ENCODE data around the gene ANKRD16. TPM values are rescaled to one million over a fixed set of nuclear protein-coding genes. Genes with fewer than 3 reads are reported as not detected.

ANKRD16 gene
- total RNA-seq, 2 experiments from 2014 or later: 7.5 to 8.3 TPM

GRCh38 chr10:5902511-5903274 is 13.0 kb upstream of the ANKRD16 start:
- ChIA-PET POLR2A (no interaction called here), CTCF (interaction anchor here (0.5 to 0.7 kb wide), 2 partner anchors 9 to 22 kb away, joined by 3 to 5 read pairs; no protein-coding TSS in a partner anchor)
- intact Hi-C loops (cut with DNase I, micrococcal nuclease): no loop called here
- Mint-ChIP-seq H3K4me3 (no peak overlapping the region), H3K36me3 (ENCODE audit: low read depth) (peaks cover 35% of the 10 kb centered on the region), H3K9me3 (ENCODE audit: low read depth) (peaks cover under 1% of the 10 kb centered on the region), H3K27ac (no peak overlapping the region), H3K4me1 (peaks cover 18% of the 10 kb centered on the region), H3K27me3 (no peaks in the 10 kb centered on the region)
- no peak for DNase-seq
- ATAC-seq: no peak

GRCh38 chr10:5900247-5900646 is 10.6 kb upstream of the ANKRD16 start:
- ATAC-seq (no peak), DNase-seq (no peak)
- ChIA-PET CTCF (interaction anchor here (0.8 kb wide), 1 partner anchor 10 kb away, joined by 3 read pairs; the partner anchor contains the start of genes ANKRD16 and FBH1), POLR2A (no interaction called here)
- intact Hi-C loops (cut with DNase I, micrococcal nuclease): no loop called here
- peaks cover 4% of the 10 kb centered on the region for H3K9me3 Mint-ChIP-seq (ENCODE audit: low read depth)
- peaks cover 23% of the 10 kb centered on the region for H3K4me1 Mint-ChIP-seq
- peaks cover 32% of the 10 kb centered on the region for H3K36me3 Mint-ChIP-seq (ENCODE audit: low read depth)
- H3K27ac Mint-ChIP-seq: no peak overlapping the region
- no peak overlapping the region for H3K4me3 Mint-ChIP-seq
- no peaks in the 10 kb centered on the region for H3K27me3 Mint-ChIP-seq

DNA sequence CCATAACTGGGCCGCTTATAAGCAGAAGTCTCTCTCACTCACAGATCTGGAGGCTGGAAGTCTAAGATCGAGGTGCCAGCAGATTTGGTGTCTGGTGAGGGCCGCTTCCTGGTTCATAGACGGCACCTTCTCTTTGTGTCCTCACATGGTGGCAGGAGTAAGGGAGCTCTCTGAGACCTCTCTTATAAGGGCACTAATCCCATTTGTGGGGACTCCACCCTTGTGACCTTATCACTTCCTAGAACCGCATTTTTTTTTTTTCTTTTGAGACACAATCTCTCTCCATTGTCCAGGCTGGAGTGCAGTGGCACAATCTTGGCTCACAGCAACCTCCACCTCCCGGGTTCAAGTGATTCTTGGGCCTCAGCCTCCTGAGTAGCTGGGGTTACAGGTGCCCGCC is 8.5 kb upstream of the ANKRD16 start:
- H3K4me3 Mint-ChIP-seq: no peak overlapping the region
- no peaks in the 10 kb centered on the region for H3K27me3 Mint-ChIP-seq
- ChIA-PET CTCF (interaction anchor here (0.6 kb wide), 1 partner anchor 463 kb away, joined by 4 read pairs; no protein-coding TSS in a partner anchor), POLR2A (no interaction called here)
- intact Hi-C loops (cut with DNase I, micrococcal nuclease): no loop called here
- H3K9me3 Mint-ChIP-seq (ENCODE audit: low read depth): peaks cover 4% of the 10 kb centered on the region
- ATAC-seq (no peak), DNase-seq (no peak)
- no peak overlapping the region for H3K27ac Mint-ChIP-seq
- H3K4me1 Mint-ChIP-seq: peaks cover 32% of the 10 kb centered on the region
- peaks cover 40% of the 10 kb centered on the region for H3K36me3 Mint-ChIP-seq (ENCODE audit: low read depth)

GRCh38 chr10:5897504-5897903 is 7.8 kb upstream of the ANKRD16 start:
- Mint-ChIP-seq H3K27me3 (no peaks in the 10 kb centered on the region), H3K4me1 (peaks cover 36% of the 10 kb centered on the region), H3K36me3 (ENCODE audit: low read depth) (peaks cover 40% of the 10 kb centered on the region), H3K4me3 (no peak overlapping the region), H3K27ac (no peak overlapping the region), H3K9me3 (ENCODE audit: low read depth) (peaks cover 4% of the 10 kb centered on the region)
- POLR2A ChIA-PET: no interaction called here
- CTCF ChIA-PET: interaction anchor here (1.7 kb wide), 1 partner anchor 10 kb away, joined by 5 read pairs; no protein-coding TSS in a partner anchor
- DNase-seq (no peak), ATAC-seq (no peak)
- intact Hi-C loops (cut with DNase I, micrococcal nuclease): no loop called here

DNA sequence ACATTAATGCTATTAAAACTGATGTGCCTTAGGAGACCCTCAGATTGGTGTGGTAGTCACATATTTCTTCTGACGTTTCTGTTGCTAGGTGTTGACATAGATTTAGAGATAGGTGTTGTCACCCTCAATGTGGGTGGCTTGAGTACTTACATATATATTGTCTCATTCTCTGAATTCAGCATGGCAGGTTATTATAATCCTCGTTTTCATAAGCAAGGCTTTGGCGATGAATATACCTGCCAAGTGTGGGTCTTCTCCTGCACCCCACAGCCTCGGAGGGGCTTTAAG is 7.3 kb upstream of the ANKRD16 start:
- ChIA-PET CTCF (interaction anchor here (1.7 kb wide), 1 partner anchor 9 kb away, joined by 5 read pairs; no protein-coding TSS in a partner anchor), POLR2A (no interaction called here)
- Mint-ChIP-seq H3K4me3 (no peak overlapping the region), H3K27ac (no peak overlapping the region), H3K4me1 (peaks cover 41% of the 10 kb centered on the region), H3K27me3 (no peaks in the 10 kb centered on the region), H3K36me3 (ENCODE audit: low read depth) (peaks cover 40% of the 10 kb centered on the region), H3K9me3 (ENCODE audit: low read depth) (peaks cover 4% of the 10 kb centered on the region)
- no peak for DNase-seq
- intact Hi-C loops (cut with DNase I, micrococcal nuclease): no loop called here
- no peak for ATAC-seq

DNA sequence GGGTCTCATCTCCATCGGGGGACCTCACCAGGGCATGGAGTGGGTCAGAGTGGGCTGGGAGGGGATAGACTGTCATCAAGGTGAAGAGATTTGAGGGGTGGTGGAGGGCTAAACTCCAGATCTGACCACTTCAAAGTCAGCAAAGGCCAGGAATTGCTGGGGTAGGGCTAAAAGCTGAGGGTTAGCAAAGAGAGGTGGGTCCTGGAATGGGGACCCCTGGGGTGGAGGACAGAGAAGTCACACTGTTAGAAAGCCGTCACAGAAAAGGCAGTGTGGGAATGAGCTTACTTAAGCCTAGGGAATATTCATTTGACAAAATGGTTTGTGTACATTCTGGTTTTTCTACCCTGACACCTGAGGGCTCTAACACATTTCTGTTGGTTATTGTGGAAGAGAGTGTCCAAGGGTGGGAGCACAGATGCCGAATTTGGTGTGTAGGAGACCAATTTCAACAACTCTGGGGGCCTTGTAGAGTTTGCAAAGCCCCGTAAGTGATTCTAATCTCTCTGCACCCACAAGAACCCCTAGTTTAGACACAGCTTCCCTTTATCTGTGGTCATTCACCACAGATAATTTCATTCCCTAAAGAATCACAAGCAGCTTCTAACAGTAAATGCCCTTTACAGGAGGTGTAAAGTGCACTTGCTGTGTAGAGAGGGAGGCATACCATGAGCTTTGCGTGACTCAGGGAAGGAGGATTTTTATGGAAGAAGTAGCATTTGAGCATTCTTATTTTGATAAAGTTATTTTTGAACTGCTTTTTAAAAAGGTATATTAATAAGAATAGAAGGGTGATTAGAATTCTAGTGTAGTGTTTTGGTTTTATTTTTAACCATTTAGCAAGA is 6.7 kb upstream of the ANKRD16 start:
- no peak overlapping the region for H3K4me3 Mint-ChIP-seq
- ChIA-PET CTCF (interaction anchor here (1.7 kb wide), 1 partner anchor 9 kb away, joined by 5 read pairs; no protein-coding TSS in a partner anchor), POLR2A (no interaction called here)
- H3K27me3 Mint-ChIP-seq: no peaks in the 10 kb centered on the region
- peak overlapping the region; percentile 37 for H3K27ac Mint-ChIP-seq
- H3K4me1 Mint-ChIP-seq: peaks cover 47% of the 10 kb centered on the region
- H3K9me3 Mint-ChIP-seq (ENCODE audit: low read depth): peaks cover 4% of the 10 kb centered on the region
- ATAC-seq (no peak), DNase-seq (no peak)
- intact Hi-C loops (cut with DNase I, micrococcal nuclease): no loop called here
- peaks cover 40% of the 10 kb centered on the region for H3K36me3 Mint-ChIP-seq (ENCODE audit: low read depth)

GRCh38 chr10:5895804-5896203 is 6.1 kb upstream of the ANKRD16 start:
- CTCF ChIA-PET: no interaction called here
- Mint-ChIP-seq H3K4me3 (no peak overlapping the region), H3K27me3 (no peaks in the 10 kb centered on the region), H3K9me3 (ENCODE audit: low read depth) (peaks cover 4% of the 10 kb centered on the region), H3K27ac (peak overlapping the region; percentile 37), H3K4me1 (peaks cover 53% of the 10 kb centered on the region), H3K36me3 (ENCODE audit: low read depth) (peaks cover 44% of the 10 kb centered on the region)
- POLR2A ChIA-PET: no interaction called here
- DNase-seq (no peak), ATAC-seq (peak; percentile 42)
- intact Hi-C loops (cut with DNase I, micrococcal nuclease): no loop called here

DNA sequence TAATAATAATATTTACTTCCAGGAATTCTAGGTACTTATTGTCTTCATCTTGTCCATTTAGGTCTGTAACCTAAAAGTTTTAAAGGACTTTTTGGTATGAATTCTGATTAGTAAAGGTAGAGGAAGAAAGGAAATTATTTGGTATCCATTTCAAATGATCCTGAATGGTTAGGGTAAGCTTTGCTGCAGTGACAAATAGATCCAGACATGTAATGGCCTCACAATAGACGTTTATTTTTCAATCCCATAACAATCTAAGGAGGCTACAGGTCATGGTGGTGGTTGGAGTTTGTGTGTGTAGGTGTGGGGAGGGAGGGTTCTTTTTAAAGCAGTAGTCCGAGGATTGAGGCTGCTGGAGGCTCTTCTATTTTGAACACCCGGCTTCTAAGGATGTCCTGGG is 5.7 kb upstream of the ANKRD16 start:
- Mint-ChIP-seq H3K9me3 (ENCODE audit: low read depth) (peaks cover 4% of the 10 kb centered on the region), H3K36me3 (ENCODE audit: low read depth) (peaks cover 44% of the 10 kb centered on the region), H3K27ac (peak overlapping the region; percentile 37), H3K4me3 (no peak overlapping the region), H3K4me1 (peaks cover 56% of the 10 kb centered on the region), H3K27me3 (no peaks in the 10 kb centered on the region)
- intact Hi-C loops (cut with DNase I, micrococcal nuclease): no loop called here
- no peak for DNase-seq
- POLR2A ChIA-PET: no interaction called here
- ATAC-seq: no peak
- CTCF ChIA-PET: no interaction called here

DNA sequence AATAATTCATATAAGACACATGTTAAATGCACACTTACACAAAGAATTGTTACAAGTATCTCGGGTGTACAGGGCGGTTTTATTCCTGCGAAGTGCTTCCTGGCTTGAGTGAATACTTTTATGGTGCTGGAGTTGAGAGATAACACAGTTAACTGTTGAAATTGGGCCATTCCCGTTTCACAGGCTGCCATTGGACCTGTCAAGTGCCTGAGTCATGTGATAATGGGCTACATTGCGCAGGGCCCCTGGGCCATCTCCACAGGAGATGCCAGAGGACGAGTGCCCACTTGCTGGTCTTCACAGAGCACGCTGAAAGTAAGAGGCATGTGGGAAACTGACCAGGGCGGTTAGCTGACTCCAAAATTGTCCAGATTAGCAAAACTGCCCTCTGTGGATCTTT is 5.2 kb upstream of the ANKRD16 start:
- ChIA-PET CTCF (no interaction called here), POLR2A (no interaction called here)
- Mint-ChIP-seq H3K4me1 (peaks cover 56% of the 10 kb centered on the region), H3K27ac (no peak overlapping the region), H3K27me3 (no peaks in the 10 kb centered on the region), H3K9me3 (ENCODE audit: low read depth) (peaks cover 4% of the 10 kb centered on the region), H3K4me3 (no peak overlapping the region), H3K36me3 (ENCODE audit: low read depth) (peaks cover 44% of the 10 kb centered on the region)
- DNase-seq: no peak
- intact Hi-C loops (cut with DNase I, micrococcal nuclease): loop anchor here in 1 of 2 experiments (5.0 kb wide), 1 partner anchor 507 kb away; no protein-coding TSS in a partner anchor
- no peak for ATAC-seq

- ChIA-PET CTCF (interaction anchor here (0.7 to 1.5 kb wide), 5 partner anchors 9 to 443 kb away, joined by 3 to 6 read pairs (median 4); no protein-coding TSS in a partner anchor), POLR2A (interaction anchor here (0.7 kb wide), 1 partner anchor 85 kb away, joined by 3 read pairs; no protein-coding TSS in a partner anchor)
- Mint-ChIP-seq H3K27ac (no peak overlapping the region), H3K9me3 (ENCODE audit: low read depth) (peaks cover 4% of the 10 kb centered on the region), H3K36me3 (ENCODE audit: low read depth) (peaks cover 44% of the 10 kb centered on the region), H3K27me3 (no peaks in the 10 kb centered on the region), H3K4me3 (no peak overlapping the region), H3K4me1 (peaks cover 56% of the 10 kb centered on the region)
- no peak for ATAC-seq
- intact Hi-C loops (cut with DNase I, micrococcal nuclease): loop anchor here in 1 of 2 experiments (5.0 kb wide), 1 partner anchor 508 kb away; no protein-coding TSS in a partner anchor
- no peak for DNase-seq
Observed at GRCh38 chr10:5894403-5894802, 4.7 kb upstream of the ANKRD16 start.

GRCh38 chr10:5893321-5893720 is 3.6 kb upstream of the ANKRD16 start:
- peaks cover 43% of the 10 kb centered on the region for H3K36me3 Mint-ChIP-seq (ENCODE audit: low read depth)

More at GRCh38 chr10:5893321-5893720, 3.6 kb upstream of the ANKRD16 start:
- Mint-ChIP-seq H3K4me1 (peaks cover 60% of the 10 kb centered on the region), H3K9me3 (ENCODE audit: low read depth) (peaks cover 4% of the 10 kb centered on the region), H3K27me3 (no peaks in the 10 kb centered on the region), H3K4me3 (no peak overlapping the region), H3K27ac (no peak overlapping the region)
- DNase-seq (no peak), ATAC-seq (no peak)
- intact Hi-C loops (cut with DNase I, micrococcal nuclease): loop anchor here in 1 of 2 experiments (5.0 kb wide), 1 partner anchor 509 kb away; no protein-coding TSS in a partner anchor
- CTCF ChIA-PET: interaction anchor here (1.0 to 1.5 kb wide), 4 partner anchors 10 to 193 kb away, joined by 3 to 6 read pairs (median 4); no protein-coding TSS in a partner anchor
- POLR2A ChIA-PET: interaction anchor here (0.7 kb wide), 1 partner anchor 18 kb away, joined by 3 read pairs; no protein-coding TSS in a partner anchor

All from activated CD4-positive, alpha-beta T cell treated with anti-CD3 and anti-CD28 coated beads for 36 hours (primary cell).